Activated CD4-positive, alpha-beta T cell treated with anti-CD3 and anti-CD28 coated beads, Interleukin-2, amount 50 U/mL, for 24 hours (primary cell): ENCODE measurements around the gene SPATA13.

Experiments used
- DNase-seq, 2 donors: peaks; one replicate each; pipeline ENCODE4 v3.0.0-alpha.2; 2020; ENCODE audit warnings: low read depth in 1 of 2, low spot score in 1 of 2

SPATA13 gene

GRCh38 chr13:24355103-24355502, 194.6 kb downstream of the SPATA13 start:
- DNase-seq, result no peak

- DNase-seq, result no peak
Observed at GRCh38 chr13:24356270-24356669, 195.8 kb downstream of the SPATA13 start.
